ENCODE measurements around the gene COPS7A.

Gene COPS7A

GRCh38 chr12:6766651-6767349, 43.0 kb downstream of the COPS7A start:
- peak overlapping the region; percentile 77 for H3K4me3 ChIP-seq (ENCODE audit: low read depth, low read length)
- ChIA-PET POLR2A (interaction anchor here (0.6 to 3.9 kb wide), 31 partner anchors 9 to 249 kb away, joined by 3 to 79 read pairs (median 5); partner anchors contain the start of genes C12orf57, CDCA3, COPS7A and GAPDH), CTCF (interaction anchor here (0.6 to 7.8 kb wide), 21 partner anchors 8 to 1167 kb away, joined by 3 to 140 read pairs (median 3); partner anchors contain the start of genes COPS7A, MLF2, P3H3 and USP5)
- no peaks in the 10 kb centered on the region for H3K9me3 ChIP-seq (ENCODE audit: control insufficient read depth, insufficient read depth, low read depth, low read length)
- peaks cover 34% of the 10 kb centered on the region for H3K4me1 ChIP-seq (ENCODE audit: control insufficient read depth, insufficient read depth, low read length)
- peak overlapping the region; percentile 92 for H3K27ac ChIP-seq (ENCODE audit: extremely low read depth, low read depth, low read length)
- H3K36me3 ChIP-seq (ENCODE audit: control insufficient read depth in 2 of 2, insufficient read depth in 1 of 2, low read length in 2 of 2), result peaks cover 11 to 24% of the 10 kb centered on the region in 2 experiments; a peak in 2 of 3 replicates
- TF ChIP-seq EGR2 (tag by site-specific recombination; IDR thresholded peaks at IDR 0.05; ENCODE audit: low read depth), result no peak
- TF ChIP-seq ZNF157 (tag by site-specific recombination; IDR thresholded peaks at IDR 0.05), result no peak
- TF ChIP-seq ZNF292 (tag by site-specific recombination; IDR thresholded peaks at IDR 0.05; ENCODE audit: borderline replicate concordance, low read depth), result no peak
- TF ChIP-seq SCRT2 (tag by site-specific recombination; IDR thresholded peaks at IDR 0.05), result 0 out of 2 replicates have a peak, but pooled peaks have one; percentile 28
- no peak for TF ChIP-seq ZNF133 (tag by site-specific recombination; IDR thresholded peaks at IDR 0.05)
- no peak for TF ChIP-seq ZBTB21 (tag by site-specific recombination; IDR thresholded peaks at IDR 0.05)
- no peak for TF ChIP-seq OVOL3 (tag by site-specific recombination; IDR thresholded peaks at IDR 0.05)
- TF ChIP-seq BCL6B (tag by site-specific recombination; IDR thresholded peaks at IDR 0.05), result no peak
- no peak for TF ChIP-seq ZNF513 (tag by site-specific recombination; IDR thresholded peaks at IDR 0.05)
- TF ChIP-seq ZBTB8A (tag by site-specific recombination; IDR thresholded peaks at IDR 0.05), result peak; percentile 55
- TF ChIP-seq ZNF830 (tag by site-specific recombination; IDR thresholded peaks at IDR 0.05; ENCODE audit: low read depth), result no peak
- 0 out of 2 replicates have a peak, but pooled peaks have one; percentile 40 for TF ChIP-seq ZNF2 (tag by site-specific recombination; IDR thresholded peaks at IDR 0.05)
- TF ChIP-seq ZFHX2 (tag by site-specific recombination; conservative IDR thresholded peaks at IDR 0.05), result no peak; the same call in 1 of the 2 replicates
- TF ChIP-seq ZNF555 (tag by site-specific recombination; conservative IDR thresholded peaks at IDR 0.05), result no peak
- no peak for TF ChIP-seq ZNF747 (tag by site-specific recombination; IDR thresholded peaks at IDR 0.05)
- TF ChIP-seq ZXDB (tag by site-specific recombination; IDR thresholded peaks at IDR 0.05), result 0 out of 2 replicates have a peak, but pooled peaks have one; percentile 50
- TF ChIP-seq IKZF3 (tag by site-specific recombination; IDR thresholded peaks at IDR 0.05), result 0 out of 2 replicates have a peak, but pooled peaks have one; percentile 35
- no peak for TF ChIP-seq ZNF121 (tag by site-specific recombination; IDR thresholded peaks at IDR 0.05)
- TF ChIP-seq SETDB1 (IDR thresholded peaks at IDR 0.05; ENCODE audit: insufficient read length, low read length), result no peak
- no peak for TF ChIP-seq ZNF223 (tag by site-specific recombination; IDR thresholded peaks at IDR 0.05)
- TF ChIP-seq BCL11A (tag by site-specific recombination; IDR thresholded peaks at IDR 0.05; ENCODE audit: low read depth), result peak; percentile 75; the same call in 1 of the 2 replicates
- TF ChIP-seq ZNF37A (tag by site-specific recombination; IDR thresholded peaks at IDR 0.05), result no peak
- TF ChIP-seq ZNF529 (tag by site-specific recombination; IDR thresholded peaks at IDR 0.05; ENCODE audit: insufficient replicate concordance), result no peak
- TF ChIP-seq ZNF76 (tag by site-specific recombination; IDR thresholded peaks at IDR 0.05; ENCODE audit: borderline replicate concordance, low read depth), result peak; percentile 30; the same call in 1 of the 2 replicates
- TF ChIP-seq ZEB2 (tag by site-specific recombination; IDR thresholded peaks at IDR 0.05), result peak; percentile 91
- TF ChIP-seq ZNF138 (tag by site-specific recombination; IDR thresholded peaks at IDR 0.05; ENCODE audit: borderline replicate concordance), result no peak
- no peak for TF ChIP-seq INSM2 (tag by site-specific recombination; IDR thresholded peaks at IDR 0.05)
- peak; percentile 71 for TF ChIP-seq ZNF501 (tag by site-specific recombination; IDR thresholded peaks at IDR 0.05)
- no peak for TF ChIP-seq ZNF549 (tag by site-specific recombination; IDR thresholded peaks at IDR 0.05)
- TF ChIP-seq KLF9 (tag by site-specific recombination; IDR thresholded peaks at IDR 0.05; ENCODE audit: low read depth), result peak; percentile 89
- peak; percentile 49; the same call in 1 of the 2 replicates for TF ChIP-seq CTCF (tag by site-specific recombination; IDR thresholded peaks at IDR 0.05)
- no peak for TF ChIP-seq ZNF664 (tag by site-specific recombination; IDR thresholded peaks at IDR 0.05)
- TF ChIP-seq ZNF366 (tag by site-specific recombination; conservative IDR thresholded peaks at IDR 0.05), result peak; percentile 54
